ENCODE results near the gene FOXA1.

- TF ChIP-seq, protein P1, sequence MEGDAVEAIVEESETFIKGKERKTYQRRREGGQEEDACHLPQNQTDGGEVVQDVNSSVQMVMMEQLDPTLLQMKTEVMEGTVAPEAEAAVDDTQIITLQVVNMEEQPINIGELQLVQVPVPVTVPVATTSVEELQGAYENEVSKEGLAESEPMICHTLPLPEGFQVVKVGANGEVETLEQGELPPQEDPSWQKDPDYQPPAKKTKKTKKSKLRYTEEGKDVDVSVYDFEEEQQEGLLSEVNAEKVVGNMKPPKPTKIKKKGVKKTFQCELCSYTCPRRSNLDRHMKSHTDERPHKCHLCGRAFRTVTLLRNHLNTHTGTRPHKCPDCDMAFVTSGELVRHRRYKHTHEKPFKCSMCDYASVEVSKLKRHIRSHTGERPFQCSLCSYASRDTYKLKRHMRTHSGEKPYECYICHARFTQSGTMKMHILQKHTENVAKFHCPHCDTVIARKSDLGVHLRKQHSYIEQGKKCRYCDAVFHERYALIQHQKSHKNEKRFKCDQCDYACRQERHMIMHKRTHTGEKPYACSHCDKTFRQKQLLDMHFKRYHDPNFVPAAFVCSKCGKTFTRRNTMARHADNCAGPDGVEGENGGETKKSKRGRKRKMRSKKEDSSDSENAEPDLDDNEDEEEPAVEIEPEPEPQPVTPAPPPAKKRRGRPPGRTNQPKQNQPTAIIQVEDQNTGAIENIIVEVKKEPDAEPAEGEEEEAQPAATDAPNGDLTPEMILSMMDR (IDR thresholded peaks at IDR 0.05): no peak
- TF ChIP-seq ZFX (IDR thresholded peaks at IDR 0.05; ENCODE audit: borderline replicate concordance): no peak
These were observed 31.9 kb downstream of the FOXA1 start for GRCh38 chr14:37563189-37563588.

Data from 22Rv1 (cell line).